B cell (primary cell): ENCODE data around the gene MGMT. TPM values are rescaled to one million over a fixed set of nuclear protein-coding genes. Genes with fewer than 3 reads are reported as not detected.

Source experiments
- ATAC-seq: fragments of 200-7000 bp; cut with Tn5 transposase; one replicate; pipeline ENCODE4 v1.10.0; 2021; ENCODE audit warnings: low read depth, mild to moderate bottlenecking, moderate number of reproducible peaks, moderate library complexity
- CTCF ChIA-PET: fragments of 350-600 bp; sonication (Branson Sonifier 250); formaldehyde crosslinking; loops from one replicate; lab custom pipeline; 2021; ENCODE audit warnings: antibody characterized with exemption, inconsistent platforms; lab: Charles Lee
- POLR2A ChIA-PET: fragments of 350-600 bp; sonication (Branson Sonifier 250); formaldehyde crosslinking; loops from one replicate; lab custom pipeline; 2021; ENCODE audit warnings: antibody characterized with exemption; lab: Charles Lee
- DNase-seq: peaks from one replicate; pipeline ENCODE4 v3.0.0; 2013
- H2AFZ ChIP-seq: 2 replicates; pipeline ENCODE4 v1.6.1; 2012; ENCODE audit warnings: mild to moderate bottlenecking, low read depth, low read length; ENCODE audit not compliant: insufficient read depth, poor library complexity, severe bottlenecking
- H3K27ac ChIP-seq, 2 donors: 1 replicate in 1 of 2; 2 replicates in 1 of 2; pipeline ENCODE4 v1.5.1; 2012 to 2013; ENCODE audit warnings: low read length in 2 of 2, mild to moderate bottlenecking in 2 of 2, moderate library complexity in 1 of 2
- H3K27me3 ChIP-seq, 4 experiments: fragments of 200-600 bp in 1 of 4; sonication (generic) in 1 of 4; replicated peaks in 1 of 4; 1 replicate in 2 of 4; 2 replicates in 2 of 4; pipeline versions ENCODE4 v1.6.1 to v1.7.0; 2013 to 2016; ENCODE audit warnings: low read length in 3 of 4, mild to moderate bottlenecking in 2 of 4, mixed read lengths in 1 of 4, moderate library complexity in 1 of 4; ENCODE audit not compliant: insufficient read depth in 4 of 4, control insufficient read depth in 3 of 4; ENCODE audit errors: control extremely low read depth in 1 of 4
- H3K36me3 ChIP-seq, 2 experiments: replicated peaks in 1 of 2; 1 replicate in 1 of 2; 2 replicates in 1 of 2; pipeline versions ENCODE4 v1.6.1 to v1.7.1; 2013; ENCODE audit warnings: low read length in 1 of 2; ENCODE audit not compliant: insufficient read depth in 2 of 2, control insufficient read depth in 1 of 2; ENCODE audit errors: control extremely low read depth in 1 of 2, extremely low read depth in 1 of 2
- H3K4me1 ChIP-seq, 2 donors: fragments of 200-600 bp in 1 of 2; sonication (generic) in 1 of 2; 1 replicate in 1 of 2; 2 replicates in 1 of 2; pipeline versions ENCODE4 v1.5.1 to v1.6.1; 2013 to 2017; ENCODE audit warnings: low read length in 2 of 2; ENCODE audit not compliant: control insufficient read depth in 2 of 2, insufficient read depth in 2 of 2
- H3K4me2 ChIP-seq: replicated peaks from 2 replicates; pipeline ENCODE3; 2012; ENCODE audit warnings: mild to moderate bottlenecking, low read depth, low read length; ENCODE audit not compliant: poor library complexity, severe bottlenecking
- H3K4me3 ChIP-seq, 5 experiments: fragments of 200-600 bp in 1 of 5; sonication (generic) in 1 of 5; 1 replicate in 3 of 5; 2 replicates in 2 of 5; pipeline versions ENCODE4 v1.5.1 to v1.7.0; 2011 to 2016; ENCODE audit warnings: low read length in 4 of 5, mild to moderate bottlenecking in 4 of 5, low read depth in 2 of 5, control low read depth in 1 of 5, moderate library complexity in 1 of 5; ENCODE audit not compliant: insufficient read depth in 1 of 5; ENCODE audit errors: control extremely low read depth in 1 of 5, extremely low read depth in 1 of 5
- H3K79me2 ChIP-seq: fragments of 200-600 bp; sonication (generic); one replicate; pipeline ENCODE4 v1.6.0; 2016; ENCODE audit warnings: low read length; ENCODE audit not compliant: control insufficient read depth, insufficient read depth
- H3K9ac ChIP-seq: fragments of 200-600 bp; sonication (generic); 2 replicates; pipeline ENCODE4 v1.6.1; 2017; ENCODE audit warnings: mild to moderate bottlenecking, low read length, moderate library complexity
- H3K9me3 ChIP-seq, 3 donors: one replicate each; pipeline versions ENCODE4 v1.6.1 to v1.7.1; 2013; ENCODE audit warnings: low read length in 2 of 3; ENCODE audit not compliant: control insufficient read depth in 2 of 3, insufficient read depth in 1 of 3; ENCODE audit errors: control extremely low read depth in 1 of 3
- H4K20me1 ChIP-seq: 2 replicates; pipeline ENCODE4 v1.6.0; 2012; ENCODE audit warnings: mild to moderate bottlenecking, low read length; ENCODE audit not compliant: insufficient read depth, control insufficient read depth, poor library complexity, severe bottlenecking
- H3K27ac Mint-ChIP-seq: one replicate; pipeline ENCODE4 v1.8.0; 2021; ENCODE audit warnings: mixed read lengths
- H3K27me3 Mint-ChIP-seq: one replicate; pipeline ENCODE4 v1.8.0; 2021; ENCODE audit warnings: mixed read lengths
- H3K4me1 Mint-ChIP-seq: one replicate; pipeline ENCODE4 v1.8.0; 2021; ENCODE audit warnings: mixed read lengths
- H3K4me3 Mint-ChIP-seq: one replicate; pipeline ENCODE4 v1.8.0; 2021; ENCODE audit warnings: mixed read lengths
- H3K9me3 Mint-ChIP-seq: one replicate; pipeline ENCODE4 v1.8.0; 2022; ENCODE audit warnings: mixed read lengths; ENCODE audit not compliant: insufficient read depth
- CTCF ChIP-seq: fragments of 200-600 bp; IDR thresholded peaks from one replicate; pipeline ENCODE4 v1.8.0; 2022; ENCODE audit warnings: antibody characterized with exemption, mild to moderate bottlenecking
- EZH2 ChIP-seq: IDR thresholded peaks from 2 replicates; pipeline ENCODE4 v1.6.1; 2012; ENCODE audit warnings: borderline replicate concordance, low read depth, mild to moderate bottlenecking, moderate library complexity, low read length; ENCODE audit not compliant: insufficient read depth, poor library complexity, severe bottlenecking
- WGBS: methylation state at CpG from one replicate; pipeline ENCODE4 v1.1.5; 2013; ENCODE audit warnings: missing lambda C conversion rate; ENCODE audit not compliant: insufficient coverage; 5-methylcytosine and 5-hydroxymethylcytosine counted together
- intact Hi-C: fragments of 100-400 bp; cut with micrococcal nuclease; formaldehyde crosslinking; loops from one replicate; pipeline ENCODE4 v1.10.0; 2022
- polyA plus RNA-seq: library from polyadenylated mRNA; depleted of rRNA; stranded (reverse); fragments of >200 nt; gene quantifications from 2 replicates; pipeline ENCODE4 v1.2.3, GENCODE V29; 2012
- total RNA-seq, 2 donors: library from RNA; stranded (reverse); fragments of 120-200 nt in 1 of 2; gene quantifications; 1 replicate in 1 of 2; 2 replicates in 1 of 2; pipeline versions ENCODE4 v1.2.3 to v1.2.4, GENCODE V29; 2013 to 2022

MGMT gene
- total and polyA plus RNA-seq, 2 donors (not counting 1 experiment from before 2014, with no cell fraction given): 16.6 to 87.7 TPM

GRCh38 chr10:129525401-129525801 lies 58.4 kb downstream of the MGMT start:
- Mint-ChIP-seq H3K27me3 (no peaks in the 10 kb centered on the region), H3K4me1 (peaks cover 5% of the 10 kb centered on the region), H3K27ac (no peak overlapping the region), H3K9me3 (no peaks in the 10 kb centered on the region), H3K4me3 (no peak overlapping the region)
- Histone ChIP-seq H3K9me3 (peaks cover 0 to 13% (median under 1%) of the 10 kb centered on the region in 3 donors), H3K4me2 (no peak overlapping the region), H3K27ac (no peak overlapping the region), H3K79me2 (peaks cover 52% of the 10 kb centered on the region), H3K27me3 (no peaks in the 10 kb centered on the region), H3K4me3 (no peak overlapping the region), H3K36me3 (peaks cover 0 to 4% of the 10 kb centered on the region in 2 experiments), H2AFZ (no peak overlapping the region), H3K4me1 (no peaks in the 10 kb centered on the region), H4K20me1 (peaks cover 15% of the 10 kb centered on the region), H3K9ac (no peak overlapping the region)
- 94% methylated on average over 3 of the region's 13 CpGs for WGBS
- ChIA-PET CTCF (no interaction called here), POLR2A (no interaction called here)
- TF ChIP-seq EZH2 (no peak), CTCF (no peak)
- ATAC-seq (no peak), DNase-seq (no peak)
- intact Hi-C loops: no loop called here

GRCh38 chr10:129526943-129527342 lies 59.9 kb downstream of the MGMT start:
- Histone ChIP-seq H3K9ac (no peak overlapping the region), H3K4me2 (no peak overlapping the region), H3K79me2 (peaks cover 50% of the 10 kb centered on the region), H4K20me1 (peaks cover 17% of the 10 kb centered on the region), H3K4me1 (peaks cover 0 to 2% of the 10 kb centered on the region in 2 donors), H3K27me3 (no peaks in the 10 kb centered on the region), H2AFZ (no peak overlapping the region), H3K27ac (no peak overlapping the region), H3K36me3 (peaks cover 0 to 4% of the 10 kb centered on the region in 2 experiments), H3K4me3 (no peak overlapping the region), H3K9me3 (peaks cover 0 to 10% (median 0%) of the 10 kb centered on the region in 3 donors)
- ATAC-seq: no peak
- 96% methylated on average over 9 of the region's 12 CpGs for whole genome bisulfite sequencing
- ChIA-PET CTCF (no interaction called here), POLR2A (no interaction called here)
- Mint-ChIP-seq H3K27me3 (no peaks in the 10 kb centered on the region), H3K4me3 (no peak overlapping the region), H3K4me1 (peaks cover 11% of the 10 kb centered on the region), H3K9me3 (no peaks in the 10 kb centered on the region), H3K27ac (no peak overlapping the region)
- TF ChIP-seq EZH2: no peak
- no peak for TF ChIP-seq CTCF
- intact Hi-C loops: no loop called here
- DNase-seq: no peak
